OCI-LY1 (cell line): Measurements from ENCODE around the gene LRRC74A.

Experiments
- CTCF ChIP-seq: fragments of 200-600 bp; sonication (generic), shearing (Covaris generic); IDR thresholded peaks from 2 replicates; pipeline ENCODE4 v1.5.1; 2017; ENCODE audit warnings: mild to moderate bottlenecking, antibody characterized with exemption, low read length, moderate library complexity, mixed read lengths
- EZH2 ChIP-seq: fragments of 200-600 bp; sonication (generic), shearing (Covaris generic); IDR thresholded peaks from 2 replicates; pipeline ENCODE4 v1.8.0; 2017; ENCODE audit warnings: borderline replicate concordance, mixed run types, mild to moderate bottlenecking, antibody characterized with exemption, low read length, moderate library complexity, mixed read lengths

GRCh38 chr14:76918256-76918781 lies 92.1 kb downstream of the LRRC74A start:
- TF ChIP-seq EZH2 (no peak), CTCF (no peak)
